GM12873 (cell line): ENCODE results near the gene MAST4.
A peak's percentile ranks its signal among the peaks of the same experiment; 100 is the strongest.

Source experiments
- CTCF ChIP-seq: IDR thresholded peaks from 2 replicates; pipeline ENCODE4 v1.5.1; 2012; ENCODE audit warnings: low read depth, mild to moderate bottlenecking, moderate library complexity, low read length, control low read depth; ENCODE audit not compliant: insufficient read depth; ENCODE audit errors: missing control alignments

Gene MAST4

GRCh38 chr5:66737096-66737495 is 140.9 kb downstream of the MAST4 start:
- TF ChIP-seq CTCF: no peak

- no peak for TF ChIP-seq CTCF
Measured at GRCh38 chr5:66738136-66738535, 141.9 kb downstream of the MAST4 start.

GRCh38 chr5:66739021-66739420 is 142.8 kb downstream of the MAST4 start:
- no peak for TF ChIP-seq CTCF

- no peak for TF ChIP-seq CTCF
Measured at GRCh38 chr5:66739951-66740350, 143.8 kb downstream of the MAST4 start.

GRCh38 chr5:66741394-66741793 is 145.2 kb downstream of the MAST4 start:
- TF ChIP-seq CTCF: no peak

- peak; percentile 32 for TF ChIP-seq CTCF
Measured at GRCh38 chr5:66742083-66742895, 146.1 kb downstream of the MAST4 start.

- TF ChIP-seq CTCF: no peak
Measured at GRCh38 chr5:66742896-66743247, 146.7 kb downstream of the MAST4 start.
